HS-5 (cell line): ENCODE data around the gene DHDH.
"Not testable (repeated sequence)": the region's sequence is repeated elsewhere in the genome, so short reads cannot be mapped to it uniquely, and the experiment has no call there.

ENCODE experiments used
- DNase-seq: peaks from one replicate; pipeline ENCODE4 v3.0.0-alpha.2; 2012; ENCODE audit warnings: low read depth

Gene DHDH

GRCh38 chr19:48915757-48916156, 17.7 kb upstream of the DHDH start:
- no peak for DNase-seq

- DNase-seq, result no peak
Observed at GRCh38 chr19:48918071-48918470, 15.4 kb upstream of the DHDH start.

GRCh38 chr19:48918801-48919247, 14.7 kb upstream of the DHDH start:
- no peak for DNase-seq

- DNase-seq, result not testable (repeated sequence)
Observed at GRCh38 chr19:48919271-48919670, 14.2 kb upstream of the DHDH start.

- no peak for DNase-seq
Observed at GRCh38 chr19:48920949-48921348, 12.6 kb upstream of the DHDH start.

GRCh38 chr19:48921721-48922500, 11.6 kb upstream of the DHDH start:
- no peak for DNase-seq

- no peak for DNase-seq
Observed at GRCh38 chr19:48922548-48923490, 10.7 kb upstream of the DHDH start.

GRCh38 chr19:48925240-48925843, 8.2 kb upstream of the DHDH start:
- no peak for DNase-seq

GRCh38 chr19:48925890-48926289, 7.6 kb upstream of the DHDH start:
- DNase-seq, result not testable (repeated sequence)

- DNase-seq, result peak; percentile 87
Observed at GRCh38 chr19:48926909-48927308, 6.6 kb upstream of the DHDH start.

GRCh38 chr19:48927692-48928091, 5.8 kb upstream of the DHDH start:
- DNase-seq, result not testable (repeated sequence)

- DNase-seq, result no peak
Observed at GRCh38 chr19:48928164-48929025, 5.1 kb upstream of the DHDH start.

GRCh38 chr19:48934837-48935236, 1.3 kb downstream of the DHDH start:
- no peak for DNase-seq

GRCh38 chr19:48935864-48936263, 2.4 kb downstream of the DHDH start:
- no peak for DNase-seq

GRCh38 chr19:48938256-48938655, 4.8 kb downstream of the DHDH start:
- DNase-seq, result no peak

- DNase-seq, result no peak
Observed at GRCh38 chr19:48940902-48941301, 7.4 kb downstream of the DHDH start.

- DNase-seq, result no peak
Observed at GRCh38 chr19:48943081-48943480, 9.6 kb downstream of the DHDH start.

GRCh38 chr19:48945415-48945814, 11.9 kb downstream of the DHDH start:
- DNase-seq, result no peak

GRCh38 chr19:48945817-48946216, 12.3 kb downstream of the DHDH start:
- no peak for DNase-seq

- DNase-seq, result no peak
Observed at GRCh38 chr19:48946463-48947257, 13.2 kb downstream of the DHDH start.

- DNase-seq, result no peak
Observed at GRCh38 chr19:48947258-48947542, 13.7 kb downstream of the DHDH start.
